Measurements from ENCODE around the gene HCRTR2.

Gene HCRTR2

GRCh38 chr6:55327169-55327568 is 152.9 kb downstream of the HCRTR2 start, which contains the start of gene GFRAL:
TSS of gene GFRAL (plus strand) at chr6:55327469. CDS start at chr6:55327555, 86 bp downstream.
- no peaks in the 10 kb centered on the region for H3K79me2 ChIP-seq (ENCODE audit: control insufficient read depth, insufficient read depth, low read length, unreplicated experiment)
- H3K36me3 ChIP-seq (ENCODE audit: insufficient read depth, low read length): no peaks in the 10 kb centered on the region
- no peaks in the 10 kb centered on the region for H3K4me1 ChIP-seq (ENCODE audit: control insufficient read depth, insufficient read depth, low read length, unreplicated experiment)
- H3K27me3 ChIP-seq (ENCODE audit: insufficient read depth, low read length): peaks cover 64% of the 10 kb centered on the region
- H3K4me3 ChIP-seq (ENCODE audit: low read depth, low read length): no peak within 1 kb of the TSS
- H3K27ac ChIP-seq (ENCODE audit: low read depth, low read length): no peak within 1 kb of the TSS
- no peak within 1 kb of the TSS for H2AFZ ChIP-seq (ENCODE audit: low read length, unreplicated experiment)

All from ACC112 (cell line).